ENCODE data around the gene CFAP46.

Gene CFAP46

DNA sequence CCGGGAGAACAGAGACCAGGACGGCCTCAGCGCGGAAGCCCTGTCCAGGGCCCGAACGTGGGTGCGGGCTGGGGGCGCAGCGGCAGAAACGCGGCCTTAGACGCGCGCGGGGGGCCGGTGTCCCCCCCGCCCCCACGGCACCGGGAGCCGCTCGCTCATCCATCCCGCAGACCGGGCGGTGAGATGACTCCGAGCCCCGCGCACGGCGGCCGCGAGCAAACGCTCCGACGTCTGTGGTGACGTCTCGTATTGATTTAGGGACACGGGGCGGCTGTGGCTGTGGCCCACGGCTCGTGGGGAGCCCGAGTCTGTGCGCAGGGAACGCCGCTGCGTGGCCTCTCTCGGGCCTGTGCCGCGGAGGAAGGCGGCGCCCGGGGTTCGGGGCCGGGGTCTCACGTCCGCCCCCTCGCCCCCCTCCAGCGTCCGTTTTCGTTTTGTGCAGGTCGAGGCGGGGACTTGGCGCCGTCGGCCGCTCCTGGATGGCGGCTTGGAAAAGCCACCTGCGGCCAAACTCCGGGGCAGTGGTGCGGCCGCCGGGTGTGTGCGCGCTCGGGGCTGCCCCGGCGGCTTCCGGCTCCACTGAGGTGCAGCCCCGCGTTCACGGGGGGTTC, 155.4 kb downstream of the CFAP46 start:
- TF ChIP-seq, protein P1, sequence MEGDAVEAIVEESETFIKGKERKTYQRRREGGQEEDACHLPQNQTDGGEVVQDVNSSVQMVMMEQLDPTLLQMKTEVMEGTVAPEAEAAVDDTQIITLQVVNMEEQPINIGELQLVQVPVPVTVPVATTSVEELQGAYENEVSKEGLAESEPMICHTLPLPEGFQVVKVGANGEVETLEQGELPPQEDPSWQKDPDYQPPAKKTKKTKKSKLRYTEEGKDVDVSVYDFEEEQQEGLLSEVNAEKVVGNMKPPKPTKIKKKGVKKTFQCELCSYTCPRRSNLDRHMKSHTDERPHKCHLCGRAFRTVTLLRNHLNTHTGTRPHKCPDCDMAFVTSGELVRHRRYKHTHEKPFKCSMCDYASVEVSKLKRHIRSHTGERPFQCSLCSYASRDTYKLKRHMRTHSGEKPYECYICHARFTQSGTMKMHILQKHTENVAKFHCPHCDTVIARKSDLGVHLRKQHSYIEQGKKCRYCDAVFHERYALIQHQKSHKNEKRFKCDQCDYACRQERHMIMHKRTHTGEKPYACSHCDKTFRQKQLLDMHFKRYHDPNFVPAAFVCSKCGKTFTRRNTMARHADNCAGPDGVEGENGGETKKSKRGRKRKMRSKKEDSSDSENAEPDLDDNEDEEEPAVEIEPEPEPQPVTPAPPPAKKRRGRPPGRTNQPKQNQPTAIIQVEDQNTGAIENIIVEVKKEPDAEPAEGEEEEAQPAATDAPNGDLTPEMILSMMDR (IDR thresholded peaks at IDR 0.05; ENCODE audit: control insufficient read depth, extremely low read depth, insufficient read depth) = no peak
- no peak for DNase-seq (ENCODE audit: low read depth)
- H3K4me3 ChIP-seq (ENCODE audit: low read depth, low read length) = no peak overlapping the region

DNA sequence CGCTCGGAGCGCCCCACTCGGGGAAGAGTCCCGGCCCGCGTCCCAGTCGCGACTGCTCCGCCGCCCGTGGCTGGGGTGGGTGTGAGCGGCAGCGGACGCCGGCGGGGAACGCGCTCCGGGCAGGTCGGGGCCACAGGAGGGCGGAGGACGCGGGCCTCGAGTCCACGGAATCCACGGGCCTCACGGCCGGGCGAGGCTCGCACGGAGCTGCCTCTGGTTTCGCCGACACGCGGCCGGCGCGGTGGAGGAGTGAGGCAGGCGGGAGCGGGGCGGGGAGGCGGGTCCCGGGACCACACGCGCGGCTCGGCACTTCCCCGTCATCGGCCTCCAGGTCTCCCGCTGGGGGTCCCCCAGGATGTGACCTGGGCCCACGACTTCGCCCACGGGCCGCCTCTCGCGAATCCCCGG, 155.9 kb downstream of the CFAP46 start:
- TF ChIP-seq, protein P1 (IDR thresholded peaks at IDR 0.05; ENCODE audit: control insufficient read depth, extremely low read depth, insufficient read depth) = no peak
- DNase-seq (ENCODE audit: low read depth) = no peak
- H3K4me3 ChIP-seq (ENCODE audit: low read depth, low read length) = no peak overlapping the region

DNA sequence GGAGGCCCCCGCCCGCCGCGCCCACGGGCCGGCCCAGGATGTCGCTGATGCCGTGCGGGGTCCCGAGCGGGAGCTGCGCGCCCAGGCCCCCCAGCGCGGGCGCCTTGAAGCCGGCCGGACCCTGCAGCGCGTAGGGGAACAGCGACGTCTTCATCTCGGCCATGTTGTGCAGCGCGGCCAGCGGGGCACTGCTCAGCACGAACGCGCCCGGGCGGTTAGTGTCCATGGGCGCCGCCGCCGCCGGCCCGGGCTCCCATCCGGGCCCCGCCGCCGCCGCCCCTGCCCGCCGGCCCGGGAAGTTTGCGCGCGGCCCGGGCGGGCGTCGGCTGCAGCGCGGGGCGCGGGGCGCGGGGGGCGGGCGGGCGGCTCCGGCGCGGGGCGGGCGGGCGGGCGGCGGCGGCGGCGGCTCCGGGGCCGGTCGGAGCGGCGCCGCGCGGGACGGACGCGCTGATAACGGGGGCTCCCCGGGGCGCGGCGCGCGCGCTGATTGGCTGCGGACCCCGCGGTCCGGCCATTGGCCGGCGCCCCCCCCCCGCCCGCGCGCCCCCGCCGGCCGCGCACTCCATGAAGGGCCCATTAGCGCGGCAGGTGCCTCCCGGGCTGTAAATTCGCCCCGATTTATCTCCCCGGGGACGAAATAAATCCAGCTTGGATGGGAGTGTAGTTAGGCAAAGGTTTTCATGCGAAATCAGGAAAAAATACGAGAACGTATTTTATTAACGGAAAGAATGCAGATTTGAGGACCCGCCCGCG, 156.5 kb downstream of the CFAP46 start, which contains the start of gene NKX6-2:
Gene NKX6-2, minus strand, starts transcription at position 425 of the 753 bp plus-strand sequence. Its CDS starts 199 bp downstream, at position 226.
- no peak for DNase-seq (ENCODE audit: low read depth)
- TF ChIP-seq, protein P1 (IDR thresholded peaks at IDR 0.05; ENCODE audit: control insufficient read depth, extremely low read depth, insufficient read depth) = no peak
- H3K4me3 ChIP-seq (ENCODE audit: low read depth, low read length) = no peak within 1 kb of the TSS

DNA sequence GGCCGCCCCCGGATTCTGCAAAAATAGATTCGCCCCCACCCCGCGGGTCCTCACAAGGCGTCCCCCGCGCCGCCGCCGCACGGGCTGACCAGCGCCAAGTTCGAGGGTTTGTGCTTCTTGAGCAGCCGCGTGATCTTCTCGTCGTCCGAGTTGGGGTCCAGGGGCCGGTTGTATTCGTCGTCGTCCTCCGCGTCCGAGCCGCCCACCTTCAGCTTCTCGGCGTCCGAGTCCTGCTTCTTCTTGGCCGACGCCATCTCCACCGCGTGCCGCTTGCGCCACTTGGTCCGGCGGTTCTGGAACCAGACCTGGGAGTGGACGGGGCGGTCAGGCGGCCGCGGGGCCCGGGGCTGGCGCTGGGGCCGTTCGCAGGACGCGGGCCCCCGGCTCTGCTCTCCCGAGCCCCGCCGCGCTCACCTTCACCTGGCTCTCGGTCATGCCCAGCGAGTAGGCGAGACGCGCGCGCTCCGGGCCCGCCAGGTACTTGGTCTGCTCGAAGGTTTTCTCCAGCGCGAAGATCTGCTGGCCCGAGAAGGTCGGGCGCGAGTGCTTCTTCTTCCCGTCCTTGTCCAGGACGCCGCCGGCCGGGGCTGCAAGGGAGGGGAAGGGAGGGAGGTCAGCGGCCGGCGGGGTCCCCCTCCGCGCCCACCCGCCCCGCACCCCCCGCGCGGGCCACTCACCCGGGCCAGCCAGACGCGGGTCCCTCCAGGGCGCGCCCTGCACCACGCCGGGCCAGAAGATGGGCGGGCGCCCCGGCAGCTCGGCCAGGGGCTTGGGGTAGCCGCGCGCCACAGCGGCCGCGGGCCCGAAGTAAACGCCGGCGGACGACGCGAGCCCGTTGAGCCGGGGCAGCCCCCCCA, 157.3 kb downstream of the CFAP46 start:
- DNase-seq (ENCODE audit: low read depth) = no peak
- TF ChIP-seq, protein P1 (IDR thresholded peaks at IDR 0.05; ENCODE audit: control insufficient read depth, extremely low read depth, insufficient read depth) = no peak
- no peak overlapping the region for H3K4me3 ChIP-seq (ENCODE audit: low read depth, low read length)

DNA sequence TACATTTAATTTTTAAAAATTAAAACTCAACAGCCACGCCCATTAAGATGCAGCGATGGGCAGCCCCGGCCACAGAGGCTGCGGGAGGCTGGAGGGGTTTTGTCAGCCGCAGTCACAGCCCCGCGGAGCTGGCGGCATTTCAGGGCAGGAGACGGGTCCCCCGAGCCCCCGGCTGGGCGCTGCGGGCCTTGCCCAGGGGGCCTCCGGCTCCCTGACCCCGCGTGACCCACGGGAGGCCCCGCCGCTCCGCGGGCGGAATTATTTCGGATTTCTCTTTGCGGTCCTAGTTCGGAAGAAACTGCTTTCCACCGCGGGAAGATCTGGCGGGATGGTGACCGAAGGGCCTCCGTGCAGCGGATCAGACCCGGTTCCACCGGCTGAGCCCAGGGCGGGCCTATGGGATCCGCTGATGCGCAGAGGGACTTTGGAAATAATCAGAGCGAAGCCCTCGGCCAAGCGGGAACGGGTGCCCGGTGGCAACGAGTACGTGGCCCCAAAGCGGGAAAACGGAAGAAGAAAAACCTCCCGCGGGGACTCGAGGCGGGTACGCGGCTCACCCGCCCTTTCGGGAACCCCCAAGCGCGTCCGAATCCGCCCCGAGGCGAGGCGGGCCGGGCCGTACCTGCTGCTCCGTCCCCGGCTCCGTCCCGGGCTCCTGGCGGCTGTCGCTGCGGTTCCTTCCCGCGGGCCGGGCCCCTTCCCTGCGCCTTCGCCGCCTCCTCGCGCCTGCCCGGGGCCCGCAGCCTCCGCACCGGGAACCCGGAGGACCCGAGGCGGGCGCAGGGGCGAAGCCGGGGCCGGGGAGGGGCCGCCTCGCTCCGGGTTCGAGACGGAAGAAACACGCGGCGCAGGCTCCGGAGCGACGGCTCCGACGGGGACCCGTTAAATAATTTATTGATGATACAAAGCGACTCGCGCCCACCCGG, 158.2 kb downstream of the CFAP46 start:
- no peak for DNase-seq (ENCODE audit: low read depth)
- TF ChIP-seq, protein P1 (IDR thresholded peaks at IDR 0.05; ENCODE audit: control insufficient read depth, extremely low read depth, insufficient read depth) = no peak
- no peak overlapping the region for H3K4me3 ChIP-seq (ENCODE audit: low read depth, low read length)

All from LNCaP clone FGC (cell line).